Mesendoderm (in vitro differentiated cells): ENCODE measurements around the gene BDNF.

Experiments
- DNase-seq: peaks from one replicate; pipeline ENCODE4 v3.0.0; 2013
- H2AK5ac ChIP-seq: 2 replicates; pipeline ENCODE4 v1.6.1; 2013; ENCODE audit warnings: low read length, inconsistent platforms
- H2BK120ac ChIP-seq: 2 replicates; pipeline ENCODE4 v1.6.1; 2013; ENCODE audit warnings: low read depth, mild to moderate bottlenecking, low read length, moderate library complexity, mixed read lengths
- H2BK15ac ChIP-seq: replicated peaks from 2 replicates; pipeline ENCODE4 v1.6.1; 2013; ENCODE audit warnings: low read depth, mild to moderate bottlenecking, moderate library complexity
- H2BK5ac ChIP-seq: 2 replicates; pipeline ENCODE4 v1.6.1; 2013; ENCODE audit warnings: low read length, inconsistent platforms
- H3K18ac ChIP-seq: 2 replicates; pipeline ENCODE4 v1.6.1; 2013; ENCODE audit warnings: mild to moderate bottlenecking, low read length, mixed read lengths
- H3K23ac ChIP-seq: one replicate; pipeline ENCODE4 v1.6.1; 2013; ENCODE audit warnings: low read length
- H3K27ac ChIP-seq: 2 replicates; pipeline ENCODE4 v1.5.1; 2013; ENCODE audit warnings: low read depth, mild to moderate bottlenecking, inconsistent platforms, low read length, moderate library complexity
- H3K27me3 ChIP-seq: 2 replicates; pipeline ENCODE4 v1.6.1; 2013; ENCODE audit warnings: low read length, control low read depth, mild to moderate bottlenecking, inconsistent platforms; ENCODE audit not compliant: insufficient read depth, poor library complexity
- H3K36me3 ChIP-seq: 2 replicates; pipeline ENCODE4 v1.6.1; 2013; ENCODE audit warnings: low read length, inconsistent platforms; ENCODE audit not compliant: control insufficient read depth, insufficient read depth
- H3K4ac ChIP-seq: one replicate; pipeline ENCODE4 v1.6.1; 2013; ENCODE audit warnings: low read depth, mild to moderate bottlenecking, low read length, moderate library complexity
- H3K4me1 ChIP-seq: 2 replicates; pipeline ENCODE4 v1.6.1; 2013; ENCODE audit warnings: low read depth, low read length, inconsistent platforms; ENCODE audit not compliant: control insufficient read depth
- H3K4me2 ChIP-seq: 2 replicates; pipeline ENCODE4 v1.6.1; 2013; ENCODE audit warnings: low read length
- H3K4me3 ChIP-seq: 2 replicates; pipeline ENCODE4 v1.5.1; 2013; ENCODE audit warnings: mild to moderate bottlenecking, low read length
- H3K56ac ChIP-seq: one replicate; pipeline ENCODE4 v1.6.1; 2013; ENCODE audit warnings: low read length
- H3K79me1 ChIP-seq: 2 replicates; pipeline ENCODE4 v1.6.1; 2013; ENCODE audit warnings: low read length, inconsistent platforms
- H3K79me2 ChIP-seq: 2 replicates; pipeline ENCODE4 v1.6.1; 2013; ENCODE audit warnings: mild to moderate bottlenecking, low read length; ENCODE audit not compliant: control insufficient read depth, insufficient read depth
- H3K9ac ChIP-seq: 2 replicates; pipeline ENCODE4 v1.6.1; 2013; ENCODE audit warnings: low read length, inconsistent platforms
- H4K5ac ChIP-seq: one replicate; pipeline ENCODE4 v1.6.1; 2013; ENCODE audit warnings: low read length
- H4K8ac ChIP-seq: one replicate; pipeline ENCODE4 v1.6.1; 2013; ENCODE audit warnings: low read depth, mild to moderate bottlenecking, control low read depth, low read length, moderate library complexity
- WGBS: extraction: QIAGEN DNeasy Blood & Tissue Kit; methylation state at CpG from one replicate; pipeline ENCODE4 v1.1.7; 2013; ENCODE audit warnings: low lambda C conversion rate, missing lambda C conversion rate; ENCODE audit not compliant: insufficient coverage; ENCODE audit errors: extremely low coverage; 5-methylcytosine and 5-hydroxymethylcytosine counted together

The BDNF gene

GRCh38 chr11:27693398-27693797 lies 6.9 kb downstream of the BDNF start:
- H3K4me3 ChIP-seq: no peak overlapping the region
- no peak overlapping the region for H2BK15ac ChIP-seq
- H3K4me1 ChIP-seq: peaks cover 2% of the 10 kb centered on the region
- no peak overlapping the region for H3K23ac ChIP-seq
- no peaks in the 10 kb centered on the region for H3K79me2 ChIP-seq
- no peak overlapping the region for H3K4me2 ChIP-seq
- no peak overlapping the region for H3K9ac ChIP-seq
- no peak overlapping the region for H3K27ac ChIP-seq
- no peak overlapping the region for H2BK5ac ChIP-seq
- H2AK5ac ChIP-seq: no peak overlapping the region
- no CpG with 5 or more reads among the region's 5 CpGs for WGBS
- no peaks in the 10 kb centered on the region for H3K27me3 ChIP-seq
- H4K8ac ChIP-seq: no peak overlapping the region
- no peaks in the 10 kb centered on the region for H3K79me1 ChIP-seq
- H3K18ac ChIP-seq: no peak overlapping the region
- H3K4ac ChIP-seq: no peak overlapping the region
- H4K5ac ChIP-seq: no peak overlapping the region
- H2BK120ac ChIP-seq: no peak overlapping the region
- H3K36me3 ChIP-seq: no peaks in the 10 kb centered on the region
- H3K56ac ChIP-seq: no peak overlapping the region
- no peak for DNase-seq

- no peak overlapping the region for H3K18ac ChIP-seq
- no peak overlapping the region for H2BK15ac ChIP-seq
- H3K79me2 ChIP-seq: no peaks in the 10 kb centered on the region
- H2BK120ac ChIP-seq: no peak overlapping the region
- H3K36me3 ChIP-seq: no peaks in the 10 kb centered on the region
- H3K4me1 ChIP-seq: peaks cover 2% of the 10 kb centered on the region
- H3K56ac ChIP-seq: no peak overlapping the region
- no peak for DNase-seq
- H3K4ac ChIP-seq: no peak overlapping the region
- no peak overlapping the region for H3K27ac ChIP-seq
- WGBS: no CpG with 5 or more reads among the region's 2 CpGs
- H4K5ac ChIP-seq: no peak overlapping the region
- H4K8ac ChIP-seq: no peak overlapping the region
- H2AK5ac ChIP-seq: no peak overlapping the region
- no peak overlapping the region for H2BK5ac ChIP-seq
- no peak overlapping the region for H3K23ac ChIP-seq
- no peak overlapping the region for H3K4me2 ChIP-seq
- no peaks in the 10 kb centered on the region for H3K79me1 ChIP-seq
- no peak overlapping the region for H3K4me3 ChIP-seq
- no peak overlapping the region for H3K9ac ChIP-seq
- H3K27me3 ChIP-seq: no peaks in the 10 kb centered on the region
Observed at GRCh38 chr11:27692781-27693180, 7.5 kb downstream of the BDNF start.

- peak; percentile 86 for DNase-seq
- Histone ChIP-seq H3K27ac (no peak overlapping the region), H4K8ac (no peak overlapping the region), H3K27me3 (no peaks in the 10 kb centered on the region), H3K23ac (no peak overlapping the region), H4K5ac (no peak overlapping the region), H3K4me3 (no peak overlapping the region), H2BK120ac (no peak overlapping the region), H3K56ac (no peak overlapping the region), H3K18ac (no peak overlapping the region), H2AK5ac (no peak overlapping the region), H3K79me2 (no peaks in the 10 kb centered on the region), H2BK5ac (no peak overlapping the region), H3K79me1 (no peaks in the 10 kb centered on the region), H3K4ac (no peak overlapping the region), H3K4me2 (no peak overlapping the region), H3K36me3 (no peaks in the 10 kb centered on the region), H3K9ac (peak overlapping the region; percentile 8), H2BK15ac (no peak overlapping the region), H3K4me1 (no peaks in the 10 kb centered on the region)
- WGBS: no CpG with 5 or more reads among the region's 4 CpGs
Observed at GRCh38 chr11:27688076-27688475, 12.2 kb downstream of the BDNF start.

GRCh38 chr11:27681664-27682063 lies 18.6 kb downstream of the BDNF start:
- H3K27ac ChIP-seq: no peak overlapping the region
- no peak overlapping the region for H3K56ac ChIP-seq
- no peak overlapping the region for H2BK120ac ChIP-seq
- H3K27me3 ChIP-seq: no peaks in the 10 kb centered on the region
- no peak overlapping the region for H3K4me2 ChIP-seq
- no peak overlapping the region for H4K8ac ChIP-seq
- H3K4me1 ChIP-seq: no peaks in the 10 kb centered on the region
- no CpG with 5 or more reads among the region's 1 CpG for WGBS
- H3K79me2 ChIP-seq: no peaks in the 10 kb centered on the region
- no peak overlapping the region for H3K18ac ChIP-seq
- H2BK15ac ChIP-seq: no peak overlapping the region
- no peaks in the 10 kb centered on the region for H3K79me1 ChIP-seq
- H3K36me3 ChIP-seq: no peaks in the 10 kb centered on the region
- H2AK5ac ChIP-seq: no peak overlapping the region
- H3K9ac ChIP-seq: no peak overlapping the region
- DNase-seq: no peak
- no peak overlapping the region for H4K5ac ChIP-seq
- no peak overlapping the region for H2BK5ac ChIP-seq
- no peak overlapping the region for H3K23ac ChIP-seq
- no peak overlapping the region for H3K4ac ChIP-seq
- no peak overlapping the region for H3K4me3 ChIP-seq

GRCh38 chr11:27679136-27680015 lies 20.9 kb downstream of the BDNF start:
- no peaks in the 10 kb centered on the region for H3K79me1 ChIP-seq
- no peak overlapping the region for H3K23ac ChIP-seq
- no peak overlapping the region for H2BK5ac ChIP-seq
- no peak overlapping the region for H2BK120ac ChIP-seq
- no peak for DNase-seq
- H3K79me2 ChIP-seq: no peaks in the 10 kb centered on the region
- H3K9ac ChIP-seq: no peak overlapping the region
- no peak overlapping the region for H3K4ac ChIP-seq
- H3K56ac ChIP-seq: no peak overlapping the region
- H3K36me3 ChIP-seq: no peaks in the 10 kb centered on the region
- H2AK5ac ChIP-seq: no peak overlapping the region
- H3K18ac ChIP-seq: peak overlapping the region; percentile 18
- no peaks in the 10 kb centered on the region for H3K4me1 ChIP-seq
- no peak overlapping the region for H3K4me3 ChIP-seq
- no CpG with 5 or more reads among the region's 5 CpGs for WGBS
- H2BK15ac ChIP-seq: no peak overlapping the region
- H3K27me3 ChIP-seq: no peaks in the 10 kb centered on the region
- H4K5ac ChIP-seq: no peak overlapping the region
- H3K27ac ChIP-seq: no peak overlapping the region
- H4K8ac ChIP-seq: no peak overlapping the region
- H3K4me2 ChIP-seq: no peak overlapping the region

- no peaks in the 10 kb centered on the region for H3K79me1 ChIP-seq
- no peak overlapping the region for H3K4me3 ChIP-seq
- no CpG with 5 or more reads among the region's 4 CpGs for WGBS
Observed at GRCh38 chr11:27678242-27678641, 22.0 kb downstream of the BDNF start.

More at GRCh38 chr11:27678242-27678641, 22.0 kb downstream of the BDNF start:
- Histone ChIP-seq H2BK5ac (no peak overlapping the region), H3K56ac (no peak overlapping the region), H3K27me3 (no peaks in the 10 kb centered on the region), H3K36me3 (no peaks in the 10 kb centered on the region), H2BK120ac (no peak overlapping the region), H3K4ac (no peak overlapping the region), H3K27ac (no peak overlapping the region), H3K4me2 (no peak overlapping the region), H3K23ac (no peak overlapping the region), H3K9ac (no peak overlapping the region), H2AK5ac (no peak overlapping the region), H4K5ac (no peak overlapping the region), H3K4me1 (no peaks in the 10 kb centered on the region), H3K18ac (no peak overlapping the region), H3K79me2 (no peaks in the 10 kb centered on the region), H2BK15ac (no peak overlapping the region), H4K8ac (no peak overlapping the region)
- DNase-seq: no peak
